CD14-positive monocyte (primary cell): Measurements from ENCODE around the gene DPYSL3. TPM values are rescaled to one million over a fixed set of nuclear protein-coding genes. Genes with fewer than 3 reads are reported as not detected.

Experiments
- DNase-seq, 3 donors: peaks; one replicate each; pipeline ENCODE4 v3.0.0-alpha.2; 2011 to 2022
- H2AFZ ChIP-seq: 2 replicates; pipeline ENCODE4 v1.6.0; 2012; ENCODE audit warnings: mild to moderate bottlenecking, low read depth, low read length, inconsistent platforms; ENCODE audit not compliant: insufficient read depth, poor library complexity, severe bottlenecking
- H3K27ac ChIP-seq, 2 donors: 1 replicate in 1 of 2; 2 replicates in 1 of 2; pipeline ENCODE4 v1.5.1; 2012 to 2013; ENCODE audit warnings: low read length in 2 of 2, control low read depth in 1 of 2, inconsistent platforms in 1 of 2, low read depth in 1 of 2, mild to moderate bottlenecking in 1 of 2
- H3K27me3 ChIP-seq, 2 donors: one replicate each; pipeline versions ENCODE4 v1.6.0 to v1.6.1; 2011 to 2013; ENCODE audit warnings: low read length in 2 of 2; ENCODE audit not compliant: control insufficient read depth in 2 of 2, insufficient read depth in 2 of 2
- H3K36me3 ChIP-seq, 2 donors: replicated peaks in 1 of 2; 1 replicate in 1 of 2; 2 replicates in 1 of 2; pipeline versions ENCODE4 v1.5.1 to v1.6.1; 2012 to 2013; ENCODE audit warnings: low read length in 2 of 2, control low read depth in 1 of 2, inconsistent platforms in 1 of 2, mild to moderate bottlenecking in 1 of 2; ENCODE audit not compliant: insufficient read depth in 2 of 2, control insufficient read depth in 1 of 2
- H3K4me1 ChIP-seq, 2 donors: 1 replicate in 1 of 2; 2 replicates in 1 of 2; pipeline versions ENCODE4 v1.5.1 to v1.6.1; 2012 to 2013; ENCODE audit warnings: low read length in 2 of 2, control low read depth in 1 of 2, inconsistent platforms in 1 of 2, mild to moderate bottlenecking in 1 of 2, moderate library complexity in 1 of 2; ENCODE audit not compliant: insufficient read depth in 2 of 2, control insufficient read depth in 1 of 2
- H3K4me2 ChIP-seq: replicated peaks from 2 replicates; pipeline ENCODE3; 2012; ENCODE audit warnings: low read length, moderate library complexity, mild to moderate bottlenecking; ENCODE audit not compliant: poor library complexity, severe bottlenecking; ENCODE audit errors: extremely low read depth
- H3K4me3 ChIP-seq, 3 experiments: fragments of 200-600 bp in 1 of 3; sonication (generic) in 1 of 3; replicated peaks in 1 of 3; 1 replicate in 2 of 3; 2 replicates in 1 of 3; pipeline ENCODE4 v1.5.1; 2011 to 2013; ENCODE audit warnings: low read length in 3 of 3, mild to moderate bottlenecking in 3 of 3, control low read depth in 2 of 3, low read depth in 2 of 3, inconsistent platforms in 1 of 3, moderate library complexity in 1 of 3
- H3K79me2 ChIP-seq: 2 replicates; pipeline ENCODE4 v1.6.0; 2012; ENCODE audit warnings: mild to moderate bottlenecking, control low read depth, inconsistent platforms, low read length, moderate library complexity; ENCODE audit not compliant: insufficient read depth
- H3K9ac ChIP-seq: 2 replicates; pipeline ENCODE4 v1.6.0; 2017; ENCODE audit warnings: low read length, mild to moderate bottlenecking; ENCODE audit not compliant: insufficient read depth, poor library complexity, severe bottlenecking
- H3K9me3 ChIP-seq, 2 donors: replicated peaks in 1 of 2; 1 replicate in 1 of 2; 2 replicates in 1 of 2; pipeline versions ENCODE4 v1.5.1 to v1.6.1; 2012 to 2013; ENCODE audit warnings: low read length in 2 of 2, control low read depth in 1 of 2; ENCODE audit not compliant: control insufficient read depth in 1 of 2, insufficient read depth in 1 of 2
- H4K20me1 ChIP-seq: 2 replicates; pipeline ENCODE4 v1.6.0; 2012; ENCODE audit warnings: mild to moderate bottlenecking, low read length, control low read depth, moderate library complexity; ENCODE audit not compliant: insufficient read depth
- H3K27ac Mint-ChIP-seq, 7 donors: one replicate each; pipeline ENCODE4 v1.8.0; 2020; ENCODE audit warnings: mild to moderate bottlenecking in 7 of 7, mixed read lengths in 7 of 7, moderate library complexity in 6 of 7, inconsistent platforms in 2 of 7
- H3K27me3 Mint-ChIP-seq, 3 donors: one replicate each; pipeline ENCODE4 v1.8.0; 2021 to 2022; ENCODE audit warnings: low read depth in 3 of 3, mild to moderate bottlenecking in 3 of 3, mixed read lengths in 3 of 3, moderate library complexity in 3 of 3, inconsistent platforms in 1 of 3
- H3K36me3 Mint-ChIP-seq, 2 donors: one replicate each; pipeline ENCODE4 v1.8.0; 2020; ENCODE audit warnings: mixed read lengths in 2 of 2, inconsistent platforms in 1 of 2, mild to moderate bottlenecking in 1 of 2
- H3K4me1 Mint-ChIP-seq: one replicate; pipeline ENCODE4 v1.8.0; 2020; ENCODE audit warnings: mild to moderate bottlenecking, mixed read lengths
- H3K4me3 Mint-ChIP-seq, 2 donors: one replicate each; pipeline ENCODE4 v1.8.0; 2020; ENCODE audit warnings: mild to moderate bottlenecking in 2 of 2, mixed read lengths in 2 of 2, moderate library complexity in 1 of 2
- H3K9me3 Mint-ChIP-seq, 7 donors: one replicate each; pipeline ENCODE4 v1.8.0; 2020 to 2022; ENCODE audit warnings: mixed read lengths in 7 of 7, mild to moderate bottlenecking in 6 of 7, moderate library complexity in 6 of 7, inconsistent platforms in 2 of 7
- WGBS: methylation state at CpG from one replicate; pipeline ENCODE4 v1.1.5; 2013; ENCODE audit warnings: missing lambda C conversion rate; ENCODE audit not compliant: insufficient coverage; 5-methylcytosine and 5-hydroxymethylcytosine counted together
- intact Hi-C, 2 donors: fragments of 100-400 bp; cut with micrococcal nuclease; formaldehyde crosslinking; loops; one replicate each; pipeline versions ENCODE4 v1.15.0 to v1.15.1; 2023
- polyA plus RNA-seq, 3 donors: library from polyadenylated mRNA; depleted of rRNA in 1 of 3; unstranded in 2 of 3; stranded (reverse) in 1 of 3; fragments of 300-500 nt in 2 of 3; fragments of >200 nt in 1 of 3; fragmentation: Illumina TruSeq in 2 of 3; gene quantifications; 1 replicate in 2 of 3; 2 replicates in 1 of 3; pipeline ENCODE4 v1.2.3, GENCODE V29; 2012 to 2021
- TF ChIP-seq, protein P1 (sequence below): fragments of 200-600 bp; IDR thresholded peaks from one replicate; pipeline ENCODE4 v1.8.0; 2022; ENCODE audit warnings: antibody characterized with exemption, mild to moderate bottlenecking

DPYSL3 gene
- polyA plus RNA-seq, 3 donors: 0.05 TPM; not detected in 2

DNA sequence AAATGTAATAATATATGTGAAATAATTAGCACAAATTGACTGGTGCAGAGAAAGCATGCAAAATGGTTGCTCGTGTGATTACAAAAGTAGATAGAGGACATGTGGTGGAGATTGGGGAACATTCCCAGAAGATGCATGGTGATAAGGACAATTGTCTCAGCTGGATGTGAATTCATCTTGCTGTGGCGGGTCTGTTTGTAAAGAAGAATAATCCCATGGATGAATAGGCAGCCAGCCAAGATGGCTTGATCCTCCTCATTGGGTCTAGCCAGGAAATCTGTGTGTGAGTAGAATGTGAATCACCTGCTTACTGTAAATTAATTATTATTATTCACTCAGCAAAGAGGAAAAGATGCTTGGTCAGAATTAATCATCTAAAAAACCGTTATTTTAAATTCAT, 12.6 kb upstream of the DPYSL3 start:
- Histone ChIP-seq H3K27me3 (peaks cover 0 to 2% of the 10 kb centered on the region in 2 donors), H3K79me2 (no peaks in the 10 kb centered on the region), H3K36me3 (no peaks in the 10 kb centered on the region), H3K27ac (no peak overlapping the region), H4K20me1 (no peaks in the 10 kb centered on the region), H3K4me3 (no peak overlapping the region), H3K4me2 (no peak overlapping the region), H3K4me1 (no peaks in the 10 kb centered on the region), H2AFZ (no peak overlapping the region), H3K9ac (no peak overlapping the region), H3K9me3 (no peaks in the 10 kb centered on the region)
- H3K9me3 Mint-ChIP-seq: no peaks in the 10 kb centered on the region
- no peak overlapping the region for H3K27ac Mint-ChIP-seq
- DNase-seq: no peak
- no peaks in the 10 kb centered on the region for H3K36me3 Mint-ChIP-seq
- 100% methylated on average over 2 of the region's 3 CpGs for WGBS
- intact Hi-C loops: no loop called here
- TF ChIP-seq, protein P1, sequence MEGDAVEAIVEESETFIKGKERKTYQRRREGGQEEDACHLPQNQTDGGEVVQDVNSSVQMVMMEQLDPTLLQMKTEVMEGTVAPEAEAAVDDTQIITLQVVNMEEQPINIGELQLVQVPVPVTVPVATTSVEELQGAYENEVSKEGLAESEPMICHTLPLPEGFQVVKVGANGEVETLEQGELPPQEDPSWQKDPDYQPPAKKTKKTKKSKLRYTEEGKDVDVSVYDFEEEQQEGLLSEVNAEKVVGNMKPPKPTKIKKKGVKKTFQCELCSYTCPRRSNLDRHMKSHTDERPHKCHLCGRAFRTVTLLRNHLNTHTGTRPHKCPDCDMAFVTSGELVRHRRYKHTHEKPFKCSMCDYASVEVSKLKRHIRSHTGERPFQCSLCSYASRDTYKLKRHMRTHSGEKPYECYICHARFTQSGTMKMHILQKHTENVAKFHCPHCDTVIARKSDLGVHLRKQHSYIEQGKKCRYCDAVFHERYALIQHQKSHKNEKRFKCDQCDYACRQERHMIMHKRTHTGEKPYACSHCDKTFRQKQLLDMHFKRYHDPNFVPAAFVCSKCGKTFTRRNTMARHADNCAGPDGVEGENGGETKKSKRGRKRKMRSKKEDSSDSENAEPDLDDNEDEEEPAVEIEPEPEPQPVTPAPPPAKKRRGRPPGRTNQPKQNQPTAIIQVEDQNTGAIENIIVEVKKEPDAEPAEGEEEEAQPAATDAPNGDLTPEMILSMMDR: no peak
- H3K4me1 Mint-ChIP-seq: no peaks in the 10 kb centered on the region
- H3K4me3 Mint-ChIP-seq: no peak overlapping the region
- peaks cover 0 to 10% (median 3%) of the 10 kb centered on the region in 3 donors for H3K27me3 Mint-ChIP-seq

DNA sequence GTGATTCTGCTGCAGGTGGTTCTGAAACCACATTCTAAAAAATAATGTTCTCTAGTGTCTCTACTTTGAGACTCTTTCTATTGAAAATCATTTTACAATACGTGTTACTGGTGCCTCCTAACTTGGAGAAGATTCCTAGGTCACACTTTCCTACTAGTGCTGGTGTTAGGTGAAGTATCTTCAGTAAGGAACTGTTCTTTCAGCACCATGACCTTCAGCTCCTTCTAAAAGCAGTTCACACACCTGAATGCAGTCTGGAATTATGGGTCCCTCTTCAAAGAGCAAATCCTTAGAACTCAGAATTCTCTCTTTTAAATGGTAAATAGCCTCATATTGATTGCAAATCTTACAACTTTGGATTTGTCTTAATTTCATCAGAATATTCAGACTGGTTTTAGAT, 10.6 kb upstream of the DPYSL3 start:
- H3K27me3 Mint-ChIP-seq: peaks cover 0 to 21% (median 4%) of the 10 kb centered on the region in 3 donors
- TF ChIP-seq, protein P1: no peak
- DNase-seq: no peak
- H3K27ac Mint-ChIP-seq: no peak overlapping the region
- Histone ChIP-seq H3K9ac (no peak overlapping the region), H3K79me2 (no peaks in the 10 kb centered on the region), H2AFZ (no peak overlapping the region), H3K27me3 (peaks cover 0 to 5% of the 10 kb centered on the region in 2 donors), H3K4me3 (no peak overlapping the region), H3K4me1 (no peaks in the 10 kb centered on the region), H4K20me1 (no peaks in the 10 kb centered on the region), H3K27ac (no peak overlapping the region), H3K36me3 (no peaks in the 10 kb centered on the region), H3K4me2 (no peak overlapping the region), H3K9me3 (no peaks in the 10 kb centered on the region)
- H3K36me3 Mint-ChIP-seq: no peaks in the 10 kb centered on the region
- intact Hi-C loops: no loop called here
- no peaks in the 10 kb centered on the region for H3K9me3 Mint-ChIP-seq
- no CpG with 5 or more reads among the region's 1 CpG for WGBS
- no peak overlapping the region for H3K4me3 Mint-ChIP-seq
- H3K4me1 Mint-ChIP-seq: no peaks in the 10 kb centered on the region
